HG03442 (cell line): ENCODE measurements around the gene CDK5RAP1.

Experiments used
- ATAC-seq: cut with Tn5 transposase; IDR thresholded peaks from one replicate; pipeline ENCODE4 v1.9.1; 2021; ENCODE audit warnings: mild to moderate bottlenecking, moderate library complexity; ENCODE audit not compliant: unreplicated experiment

CDK5RAP1 gene

GRCh38 chr20:33337531-33338165, 63.7 kb downstream of the CDK5RAP1 start:
- peak; percentile 46 for ATAC-seq

- ATAC-seq, result no peak
These were observed 64.2 kb downstream of the CDK5RAP1 start for GRCh38 chr20:33337119-33337518.

GRCh38 chr20:33336375-33336774, 64.9 kb downstream of the CDK5RAP1 start:
- ATAC-seq, result no peak

- no peak for ATAC-seq
These were observed 67.2 kb downstream of the CDK5RAP1 start for GRCh38 chr20:33334111-33334510.

GRCh38 chr20:33333616-33334015, 67.7 kb downstream of the CDK5RAP1 start:
- no peak for ATAC-seq

- ATAC-seq, result no peak
These were observed 68.3 kb downstream of the CDK5RAP1 start for GRCh38 chr20:33332905-33333456.

- ATAC-seq, result no peak
These were observed 72.9 kb downstream of the CDK5RAP1 start for GRCh38 chr20:33328157-33329137.

GRCh38 chr20:33325350-33325749, 76.0 kb downstream of the CDK5RAP1 start:
- ATAC-seq, result no peak

GRCh38 chr20:33323236-33323635, 78.1 kb downstream of the CDK5RAP1 start:
- ATAC-seq, result no peak

GRCh38 chr20:33322456-33322855, 78.9 kb downstream of the CDK5RAP1 start:
- no peak for ATAC-seq

GRCh38 chr20:33320006-33320405, 81.3 kb downstream of the CDK5RAP1 start:
- ATAC-seq, result no peak

- no peak for ATAC-seq
These were observed 83.3 kb downstream of the CDK5RAP1 start for GRCh38 chr20:33318096-33318429.

GRCh38 chr20:33317424-33318095, 83.8 kb downstream of the CDK5RAP1 start:
- ATAC-seq, result no peak

- ATAC-seq, result no peak
These were observed 84.4 kb downstream of the CDK5RAP1 start for GRCh38 chr20:33316958-33317357.

GRCh38 chr20:33316343-33316742, 85.0 kb downstream of the CDK5RAP1 start:
- no peak for ATAC-seq

GRCh38 chr20:33313686-33314314, 87.5 kb downstream of the CDK5RAP1 start:
- no peak for ATAC-seq

GRCh38 chr20:33312583-33312982, 88.7 kb downstream of the CDK5RAP1 start:
- ATAC-seq, result no peak

- ATAC-seq, result no peak
These were observed 89.3 kb downstream of the CDK5RAP1 start for GRCh38 chr20:33311996-33312395.

- no peak for ATAC-seq
These were observed 90.3 kb downstream of the CDK5RAP1 start for GRCh38 chr20:33311011-33311410.

- ATAC-seq, result no peak
These were observed 90.9 kb downstream of the CDK5RAP1 start for GRCh38 chr20:33310327-33310899.
